Tibial nerve (tissue), 4 donors: Measurements from ENCODE around the gene RPLP2. TPM values are rescaled to one million over a fixed set of nuclear protein-coding genes. Genes with fewer than 3 reads are reported as not detected.
A peak's percentile ranks its signal among the peaks of the same experiment; 100 is the strongest.

Experiments
- DNase-seq, 2 donors: peaks; one replicate each; pipeline ENCODE4 v3.0.0-alpha.2; 2019; ENCODE audit warnings: low spot score in 2 of 2
- H3K27ac ChIP-seq, 4 donors: fragments of 200-600 bp; sonication (generic) in 3 of 4; one replicate each; pipeline ENCODE4 v1.5.1; 2017 to 2019; ENCODE audit warnings: mild to moderate bottlenecking in 1 of 4
- H3K27me3 ChIP-seq, 2 donors: fragments of 200-600 bp; sonication (generic) in 1 of 2; one replicate each; pipeline versions ENCODE4 v1.5.1 to v1.6.0; 2017 to 2019
- H3K36me3 ChIP-seq, 3 donors: fragments of 200-600 bp; sonication (generic); one replicate each; pipeline ENCODE4 v1.5.1; 2018 to 2019
- H3K4me1 ChIP-seq, 4 donors: fragments of 200-600 bp; sonication (generic) in 3 of 4; one replicate each; pipeline ENCODE4 v1.5.1; 2017 to 2019
- H3K4me3 ChIP-seq, 4 donors: fragments of 200-600 bp; sonication (generic) in 3 of 4; one replicate each; pipeline ENCODE4 v1.5.1; 2017 to 2019; ENCODE audit warnings: mild to moderate bottlenecking in 1 of 4, moderate library complexity in 1 of 4
- H3K9me3 ChIP-seq, 4 donors: fragments of 200-600 bp; sonication (generic) in 3 of 4; one replicate each; pipeline ENCODE4 v1.5.1; 2017 to 2019
- EP300 ChIP-seq, 2 donors: sonication (generic); formaldehyde crosslinking; IDR thresholded peaks; one replicate each; pipeline ENCODE4 v1.6.1; 2017; ENCODE audit warnings: antibody characterized with exemption in 2 of 2, mild to moderate bottlenecking in 1 of 2
- POLR2A ChIP-seq, 2 donors: fragments of 450-650 bp; IDR thresholded peaks; one replicate each; pipeline ENCODE4 v1.6.1; 2017; ENCODE audit warnings: antibody characterized with exemption in 2 of 2, mild to moderate bottlenecking in 2 of 2, moderate library complexity in 2 of 2
- WGBS, 2 donors: methylation state at CpG; one replicate each; pipeline ENCODE4 v1.1.5; 2018; 5-methylcytosine and 5-hydroxymethylcytosine counted together
- total RNA-seq, 4 donors: library from RNA; depleted of rRNA; stranded (reverse); fragments of >200 nt; gene quantifications; one replicate each; pipeline ENCODE4 v1.1.0, GENCODE V29; 2016
- TF ChIP-seq, protein P1 (sequence below), 5 experiments: fragments of 200-600 bp in 3 of 5; fragments of 450-650 bp in 2 of 5; sonication (generic) in 3 of 5; IDR thresholded peaks; one replicate each; pipeline ENCODE4 v1.5.1; 2016 to 2019; ENCODE audit warnings: antibody characterized with exemption in 5 of 5, mild to moderate bottlenecking in 3 of 5, moderate library complexity in 2 of 5

The RPLP2 gene
- total RNA-seq, 4 donors from 2014 or later, result 404 to 765 (median 584) TPM

DNA sequence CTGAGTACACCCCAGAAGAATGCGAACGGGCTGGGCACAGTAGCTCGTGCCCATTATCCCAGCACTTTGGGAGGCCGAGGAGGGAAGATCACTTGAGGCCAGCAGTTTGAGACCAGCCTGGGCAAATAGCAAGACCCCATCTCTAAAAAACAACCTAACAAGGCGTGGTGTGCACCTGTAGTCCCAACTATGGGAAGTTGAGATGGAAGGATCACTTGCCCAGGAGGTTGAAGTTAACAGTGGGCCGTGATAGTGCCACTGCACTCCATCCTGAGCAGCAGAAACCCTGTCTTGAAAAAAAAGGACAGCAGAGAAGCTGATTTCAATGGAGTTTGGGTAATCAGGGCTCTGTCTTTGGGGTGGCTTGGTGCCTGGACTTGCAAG, 3.3 kb downstream of the RPLP2 start:
- DNase-seq, result no peak
- no peaks in the 10 kb centered on the region for H3K9me3 ChIP-seq
- TF ChIP-seq, protein P1, sequence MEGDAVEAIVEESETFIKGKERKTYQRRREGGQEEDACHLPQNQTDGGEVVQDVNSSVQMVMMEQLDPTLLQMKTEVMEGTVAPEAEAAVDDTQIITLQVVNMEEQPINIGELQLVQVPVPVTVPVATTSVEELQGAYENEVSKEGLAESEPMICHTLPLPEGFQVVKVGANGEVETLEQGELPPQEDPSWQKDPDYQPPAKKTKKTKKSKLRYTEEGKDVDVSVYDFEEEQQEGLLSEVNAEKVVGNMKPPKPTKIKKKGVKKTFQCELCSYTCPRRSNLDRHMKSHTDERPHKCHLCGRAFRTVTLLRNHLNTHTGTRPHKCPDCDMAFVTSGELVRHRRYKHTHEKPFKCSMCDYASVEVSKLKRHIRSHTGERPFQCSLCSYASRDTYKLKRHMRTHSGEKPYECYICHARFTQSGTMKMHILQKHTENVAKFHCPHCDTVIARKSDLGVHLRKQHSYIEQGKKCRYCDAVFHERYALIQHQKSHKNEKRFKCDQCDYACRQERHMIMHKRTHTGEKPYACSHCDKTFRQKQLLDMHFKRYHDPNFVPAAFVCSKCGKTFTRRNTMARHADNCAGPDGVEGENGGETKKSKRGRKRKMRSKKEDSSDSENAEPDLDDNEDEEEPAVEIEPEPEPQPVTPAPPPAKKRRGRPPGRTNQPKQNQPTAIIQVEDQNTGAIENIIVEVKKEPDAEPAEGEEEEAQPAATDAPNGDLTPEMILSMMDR (IDR thresholded peaks at IDR 0.05), result no peak
- no peak for TF ChIP-seq POLR2A (IDR thresholded peaks at IDR 0.05)
- TF ChIP-seq EP300 (IDR thresholded peaks at IDR 0.05), result no peak
- 83 to 84% methylated on average over 6 of the region's 6 CpGs for WGBS, 2 donors
- H3K27me3 ChIP-seq, result no peaks in the 10 kb centered on the region
- no peak overlapping the region for H3K4me3 ChIP-seq
- H3K36me3 ChIP-seq, result peaks cover 0 to 47% (median 7%) of the 10 kb centered on the region in 3 donors
- no peak overlapping the region for H3K27ac ChIP-seq
- peaks cover 0 to 30% (median 21%) of the 10 kb centered on the region in 4 donors for H3K4me1 ChIP-seq

DNA sequence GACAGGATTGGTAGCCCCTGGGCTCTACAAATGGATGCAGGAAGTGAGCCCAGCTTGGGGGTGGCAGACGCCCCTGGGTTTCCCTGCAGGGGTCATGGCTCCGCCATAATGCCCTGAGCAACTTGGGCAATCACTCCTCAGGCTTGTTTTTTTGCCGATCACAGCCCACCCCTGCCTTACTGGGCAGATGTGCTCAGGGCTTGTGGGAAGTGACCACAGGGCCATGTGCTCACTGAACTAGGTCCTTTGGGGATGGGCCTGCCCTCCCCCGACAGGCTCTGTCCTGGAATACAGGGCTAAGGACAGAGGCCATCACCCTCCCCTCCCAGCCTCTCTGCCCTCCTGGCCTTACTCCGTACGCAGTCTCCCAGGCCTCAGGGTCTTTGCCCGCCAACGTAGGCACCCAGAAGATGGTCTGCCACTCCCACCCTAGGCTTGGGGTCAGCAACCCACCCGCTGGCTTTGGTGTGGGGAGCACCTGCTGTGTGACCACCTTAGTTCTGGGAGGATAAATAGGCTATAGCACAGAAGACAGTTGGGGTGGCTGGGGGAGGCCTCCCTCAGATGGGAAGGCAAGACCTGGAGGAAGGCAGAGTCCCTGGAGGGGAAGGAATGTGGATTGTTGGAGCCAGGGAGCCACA, 3.8 kb downstream of the RPLP2 start:
- no peak overlapping the region for H3K27ac ChIP-seq
- no peak overlapping the region for H3K4me3 ChIP-seq
- H3K27me3 ChIP-seq, result no peaks in the 10 kb centered on the region
- 70 to 71% methylated on average over 7 to 9 of the region's 9 CpGs for WGBS, 2 donors
- no peak for TF ChIP-seq EP300 (IDR thresholded peaks at IDR 0.05)
- no peak for TF ChIP-seq POLR2A (IDR thresholded peaks at IDR 0.05)
- TF ChIP-seq, protein P1 (IDR thresholded peaks at IDR 0.05), result no peak
- no peaks in the 10 kb centered on the region for H3K9me3 ChIP-seq
- H3K36me3 ChIP-seq, result peaks cover 0 to 47% (median 7%) of the 10 kb centered on the region in 3 donors
- DNase-seq, result no peak
- H3K4me1 ChIP-seq, result peaks cover 0 to 28% (median 19%) of the 10 kb centered on the region in 4 donors

DNA sequence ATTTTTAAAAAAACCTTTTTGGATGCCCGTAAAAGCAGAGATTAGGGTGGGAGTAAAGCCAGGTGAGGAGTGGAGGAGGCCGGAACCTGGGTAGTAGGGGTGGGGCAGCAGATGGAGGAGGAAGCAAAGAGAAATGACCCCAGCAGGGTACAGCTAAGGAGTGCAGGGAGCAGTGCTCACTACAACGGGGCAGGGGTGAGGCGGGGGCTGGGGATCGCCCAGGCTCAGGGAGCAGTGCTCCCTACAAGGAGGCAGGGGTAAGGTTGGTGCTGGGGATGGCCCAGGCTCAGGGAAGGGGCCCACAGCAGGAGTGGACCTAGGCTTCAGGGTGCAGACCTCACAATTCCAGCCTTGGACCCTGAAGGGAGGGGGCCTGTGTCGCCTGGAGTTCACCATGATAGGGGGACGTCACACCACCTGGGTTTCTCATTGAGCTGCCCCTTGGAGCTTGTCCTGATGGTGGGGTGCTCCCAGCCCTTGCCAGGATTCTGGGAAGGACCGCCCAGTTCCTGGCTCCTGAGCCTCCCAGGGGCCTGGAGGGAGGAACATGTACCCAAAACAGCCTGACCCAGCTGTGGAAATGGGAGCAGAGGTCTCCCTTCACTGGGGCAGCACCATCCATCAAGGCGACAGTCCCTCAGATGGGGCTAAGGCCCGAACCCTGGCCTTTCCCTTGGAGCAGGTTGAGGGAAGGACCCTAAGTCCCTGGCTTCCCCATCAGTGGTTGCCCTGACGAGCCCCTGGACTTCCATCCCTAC, 6.1 kb downstream of the RPLP2 start:
- Histone ChIP-seq H3K9me3 (no peaks in the 10 kb centered on the region), H3K36me3 (peaks cover 0 to 47% (median 7%) of the 10 kb centered on the region in 3 donors), H3K27me3 (no peaks in the 10 kb centered on the region), H3K4me3 (no peak overlapping the region), H3K4me1 (peaks cover 0 to 28% (median 21%) of the 10 kb centered on the region in 4 donors), H3K27ac (no peak overlapping the region)
- DNase-seq, result no peak
- TF ChIP-seq, protein P1 (IDR thresholded peaks at IDR 0.05), result no peak
- TF ChIP-seq POLR2A (IDR thresholded peaks at IDR 0.05), result no peak
- no peak for TF ChIP-seq EP300 (IDR thresholded peaks at IDR 0.05)
- WGBS, 2 donors, result 84 to 90% methylated on average over 5 to 8 of the region's 11 CpGs

DNA sequence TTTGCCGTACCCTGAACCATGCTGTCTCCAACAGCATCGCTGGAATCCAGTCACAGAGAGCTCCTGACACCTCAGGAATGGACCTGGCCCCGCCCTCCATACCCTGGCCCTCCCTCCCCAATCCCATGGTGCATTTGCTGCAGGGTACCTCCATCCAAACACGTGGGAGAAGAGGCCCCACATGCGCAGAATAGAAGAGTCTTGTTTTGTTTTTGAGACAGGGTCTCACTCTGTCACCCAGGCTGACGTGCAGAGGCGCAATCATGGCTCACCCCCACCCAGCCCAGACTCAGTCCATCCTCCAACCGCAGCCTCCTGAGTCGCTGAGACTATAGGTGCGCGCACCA, 6.6 kb downstream of the RPLP2 start:
- TF ChIP-seq EP300 (IDR thresholded peaks at IDR 0.05), result no peak
- Histone ChIP-seq H3K27ac (no peak overlapping the region), H3K9me3 (no peaks in the 10 kb centered on the region), H3K36me3 (peaks cover 0 to 43% (median 6%) of the 10 kb centered on the region in 3 donors), H3K27me3 (no peaks in the 10 kb centered on the region), H3K4me1 (peaks cover 0 to 28% (median 21%) of the 10 kb centered on the region in 4 donors), H3K4me3 (no peak overlapping the region)
- DNase-seq, result no peak
- 79 to 80% methylated on average over 11 of the region's 11 CpGs for WGBS, 2 donors

DNA sequence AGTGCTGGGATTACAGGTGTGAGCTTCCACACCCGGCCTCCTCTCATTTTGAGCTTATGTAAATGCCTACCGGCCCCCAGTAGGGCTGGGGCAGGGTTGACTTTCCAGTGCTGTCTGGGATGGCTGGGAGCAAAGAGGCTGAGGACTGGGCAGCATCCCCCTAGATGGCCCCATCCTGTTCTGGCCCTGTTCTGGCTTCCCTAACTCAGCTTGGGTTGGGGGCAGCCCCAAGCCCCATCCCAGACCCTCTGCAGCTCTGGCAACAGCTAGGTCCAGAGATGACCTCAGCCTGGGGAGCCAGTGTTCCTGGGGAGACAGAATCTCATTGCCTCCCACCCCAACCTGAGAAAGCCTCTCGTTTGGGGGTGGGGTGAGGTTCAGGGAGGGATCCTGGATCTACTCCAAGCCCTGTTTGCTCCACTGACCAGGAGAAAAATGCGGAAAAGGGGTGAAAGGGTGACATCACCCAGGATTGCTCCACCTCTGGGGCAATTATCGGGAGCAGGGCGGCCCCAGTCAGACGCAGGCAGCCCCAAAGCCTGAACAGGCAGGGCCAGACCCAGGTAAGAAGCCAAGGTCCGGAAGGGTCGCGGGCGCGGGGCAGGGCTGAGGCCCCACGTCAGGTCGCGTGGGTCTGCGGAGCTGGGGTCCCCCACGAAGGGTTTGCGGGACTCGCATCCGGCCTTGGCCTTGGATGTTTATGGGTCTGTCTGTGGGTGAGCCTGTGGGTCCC, 8.8 kb downstream of the RPLP2 start, which contains the start of gene PNPLA2:
TSS of gene PNPLA2 (plus strand) at position 519 of the 733 bp plus-strand sequence. CDS start 805 bp downstream, outside the sequence.
- TF ChIP-seq, protein P1 (IDR thresholded peaks at IDR 0.05), result no peak
- TF ChIP-seq POLR2A (IDR thresholded peaks at IDR 0.05) (no peak), EP300 (IDR thresholded peaks at IDR 0.05) (peak in 1 of 2 donors; percentile 54)
- H3K4me1 ChIP-seq, result peaks cover 0 to 34% (median 27%) of the 10 kb centered on the region in 4 donors
- 17 to 34% methylated on average over 8 to 16 of the region's 20 CpGs for WGBS, 2 donors
- H3K27ac ChIP-seq, result peak within 1 kb of the TSS; percentile 88 to 95 (median 91)
- peaks cover 0 to 43% (median 7%) of the 10 kb centered on the region in 3 donors for H3K36me3 ChIP-seq
- no peaks in the 10 kb centered on the region for H3K27me3 ChIP-seq
- H3K4me3 ChIP-seq, result peak within 1 kb of the TSS; percentile 65 to 81 (median 71)
- no peaks in the 10 kb centered on the region for H3K9me3 ChIP-seq
- DNase-seq, result no peak
